Fibroblast of lung (primary cell): ENCODE data around the gene MRPL27. TPM values are rescaled to one million over a fixed set of nuclear protein-coding genes. Genes with fewer than 3 reads are reported as not detected.
A peak's percentile ranks its signal among the peaks of the same experiment; 100 is the strongest.

Source experiments
- DNase-seq, 2 donors: peaks; one replicate each; pipeline versions ENCODE4 v3.0.0 to v3.0.0-alpha.2; 2010; ENCODE audit warnings: low read depth in 2 of 2
- H2AFZ ChIP-seq: 2 replicates; pipeline ENCODE4 v1.5.1; 2012; ENCODE audit warnings: low read length, control low read depth, inconsistent platforms
- H3K27ac ChIP-seq: 2 replicates; pipeline ENCODE4 v1.5.1; 2011; ENCODE audit warnings: low read length, control low read depth; ENCODE audit not compliant: insufficient read depth
- H3K27me3 ChIP-seq: 2 replicates; pipeline ENCODE4 v1.5.1; 2011; ENCODE audit warnings: mild to moderate bottlenecking, low read length; ENCODE audit not compliant: control insufficient read depth, insufficient read depth
- H3K36me3 ChIP-seq: 2 replicates; pipeline ENCODE4 v1.5.1; 2011; ENCODE audit warnings: low read length; ENCODE audit not compliant: control insufficient read depth, insufficient read depth
- H3K4me1 ChIP-seq: 2 replicates; pipeline ENCODE4 v1.5.1; 2011; ENCODE audit warnings: low read length; ENCODE audit not compliant: control insufficient read depth, insufficient read depth; ENCODE audit errors: extremely low read depth
- H3K4me2 ChIP-seq: 2 replicates; pipeline ENCODE4 v1.5.1; 2011; ENCODE audit warnings: low read length, control low read depth; ENCODE audit not compliant: insufficient read depth; ENCODE audit errors: extremely low read depth
- H3K4me3 ChIP-seq, 4 experiments: fragments of 200-600 bp in 1 of 4; sonication (generic) in 1 of 4; replicated peaks in 1 of 4; 2 replicates each; pipeline ENCODE4 v1.5.1; 2011 to 2016; ENCODE audit warnings: low read length in 4 of 4, low read depth in 3 of 4, mild to moderate bottlenecking in 3 of 4, control low read depth in 2 of 4, inconsistent platforms in 1 of 4, mixed read lengths in 1 of 4; ENCODE audit not compliant: insufficient read depth in 1 of 4; ENCODE audit errors: control extremely low read depth in 1 of 4
- H3K79me2 ChIP-seq: 2 replicates; pipeline ENCODE4 v1.5.1; 2012; ENCODE audit warnings: mild to moderate bottlenecking, low read length, inconsistent platforms; ENCODE audit not compliant: control insufficient read depth, insufficient read depth
- H3K9ac ChIP-seq: 2 replicates; pipeline ENCODE4 v1.5.1; 2011; ENCODE audit warnings: mild to moderate bottlenecking, low read length, control low read depth; ENCODE audit not compliant: insufficient read depth
- H3K9me3 ChIP-seq: 2 replicates; pipeline ENCODE4 v1.5.1; 2012; ENCODE audit warnings: low read depth, low read length; ENCODE audit not compliant: control insufficient read depth, insufficient read depth
- H4K20me1 ChIP-seq: 2 replicates; pipeline ENCODE4 v1.5.1; 2011; ENCODE audit warnings: low read length; ENCODE audit not compliant: control insufficient read depth, insufficient read depth; ENCODE audit errors: extremely low read depth
- CTCF ChIP-seq, 2 donors: IDR thresholded peaks in 1 of 2; conservative IDR thresholded peaks in 1 of 2; 1 replicate in 1 of 2; 2 replicates in 1 of 2; pipeline ENCODE4 v1.5.1; 2011 to 2012; ENCODE audit warnings: low read length in 2 of 2, control low read depth in 1 of 2, inconsistent platforms in 1 of 2, low read depth in 1 of 2, mild to moderate bottlenecking in 1 of 2
- EZH2 ChIP-seq: IDR thresholded peaks from 2 replicates; pipeline ENCODE4 v1.5.1; 2012; ENCODE audit warnings: low read length, control low read depth, mild to moderate bottlenecking; ENCODE audit errors: missing control alignments
- polyA minus RNA-seq: library from RNA; depleted of rRNA, polyadenylated mRNA; stranded (reverse); fragments of >200 nt; gene quantifications from 2 replicates; pipeline ENCODE4 v1.2.3, GENCODE V29; 2011; ENCODE audit warnings: low replicate concordance
- polyA plus RNA-seq, 2 donors: library from polyadenylated mRNA; depleted of rRNA in 1 of 2; stranded (reverse) in 1 of 2; unstranded in 1 of 2; fragments of >200 nt; gene quantifications; 2 replicates each; pipeline ENCODE4 v1.2.1, GENCODE V29; 2011 to 2012; ENCODE audit warnings: missing spikeins in 1 of 2
- total RNA-seq: library from RNA; depleted of rRNA; stranded (reverse); fragments of >200 nt; gene quantifications from 2 replicates; pipeline ENCODE4 v1.2.1, GENCODE V29; 2014

Gene MRPL27
- total RNA-seq = 43.4 and 53.3 TPM in 2 replicates
- polyA plus RNA-seq = 113 and 142 TPM in 2 replicates
- 118 and 141 TPM in 2 replicates for polyA plus RNA-seq (2012)
- polyA minus RNA-seq = 33.3 and 59.7 TPM in 2 replicates

GRCh38 chr17:50372758-50373556 lies at the start of gene MRPL27, which contains the start of gene EME1:
TSS of gene MRPL27 (minus strand) at chr17:50373184. CDS start at chr17:50373170, 14 bp downstream.
TSS of gene EME1 (plus strand) at chr17:50373229. CDS start at chr17:50375209, 1,980 bp downstream.
- Histone ChIP-seq H3K79me2 (peaks cover 15% of the 10 kb centered on the region), H3K9me3 (no peaks in the 10 kb centered on the region), H4K20me1 (no peaks in the 10 kb centered on the region), H3K4me2 (peak within 1 kb of the TSS; percentile 92), H3K4me3 (peak within 1 kb of the TSS; percentile 72 to 99 (median 78)), H3K27ac (peak within 1 kb of the TSS; percentile 96), H3K4me1 (peaks cover 3% of the 10 kb centered on the region), H3K27me3 (no peaks in the 10 kb centered on the region), H3K9ac (peak within 1 kb of the TSS; percentile 81), H2AFZ (peak within 1 kb of the TSS; percentile 86), H3K36me3 (peaks cover 9% of the 10 kb centered on the region)
- TF ChIP-seq CTCF (conservative IDR thresholded peaks at IDR 0.05 in 1 of 2, IDR thresholded peaks at IDR 0.05 in 1 of 2; ENCODE audit: low read depth in 1 of 2, low read length in 2 of 2) (no peak), EZH2 (no peak)
- peak; percentile 80 to 86 for DNase-seq

- Histone ChIP-seq H3K4me2 (no peak overlapping the region), H3K9me3 (no peaks in the 10 kb centered on the region), H3K9ac (no peak overlapping the region), H3K4me1 (peaks cover 12% of the 10 kb centered on the region), H4K20me1 (no peaks in the 10 kb centered on the region), H3K27ac (no peak overlapping the region), H3K27me3 (no peaks in the 10 kb centered on the region), H3K79me2 (no peaks in the 10 kb centered on the region), H3K4me3 (no peak overlapping the region), H3K36me3 (no peaks in the 10 kb centered on the region), H2AFZ (no peak overlapping the region)
- DNase-seq = no peak
- no peak for TF ChIP-seq EZH2
- TF ChIP-seq CTCF (conservative IDR thresholded peaks at IDR 0.05 in 1 of 2, IDR thresholded peaks at IDR 0.05 in 1 of 2; ENCODE audit: low read depth in 1 of 2, low read length in 2 of 2) = no peak
Measured at GRCh38 chr17:50422738-50423137, 49.8 kb upstream of the MRPL27 start.

- Histone ChIP-seq H4K20me1 (no peaks in the 10 kb centered on the region), H3K4me1 (peaks cover 12% of the 10 kb centered on the region), H3K27me3 (no peaks in the 10 kb centered on the region), H3K79me2 (no peaks in the 10 kb centered on the region), H3K9me3 (no peaks in the 10 kb centered on the region), H3K36me3 (no peaks in the 10 kb centered on the region), H2AFZ (peak overlapping the region; percentile 40), H3K27ac (peak overlapping the region; percentile 28), H3K4me3 (peak overlapping the region; percentile 9 to 51 (median 24)), H3K4me2 (peak overlapping the region; percentile 84), H3K9ac (no peak overlapping the region)
- TF ChIP-seq CTCF (conservative IDR thresholded peaks at IDR 0.05 in 1 of 2, IDR thresholded peaks at IDR 0.05 in 1 of 2; ENCODE audit: low read depth in 1 of 2, low read length in 2 of 2) = no peak
- DNase-seq = peak in 1 of 2 donors; percentile 23
Measured at GRCh38 chr17:50421308-50422051, 48.5 kb upstream of the MRPL27 start.
